Bronchial epithelial cell (primary cell): ENCODE results near the gene TRIM24. TPM values are rescaled to one million over a fixed set of nuclear protein-coding genes. Genes with fewer than 3 reads are reported as not detected.

Source experiments
- DNase-seq: peaks from one replicate; pipeline ENCODE4 v3.0.0-alpha.2; 2010; ENCODE audit warnings: low read depth
- FAIRE-seq: peaks from 2 replicates; lab custom pipeline; 2011; peaks lifted over from hg19 to GRCh38; lab: Jason Lieb, UNC
- H3K27me3 ChIP-seq: 2 replicates; pipeline ENCODE4 v1.5.1; 2011; ENCODE audit warnings: low read length; ENCODE audit not compliant: control insufficient read depth, insufficient read depth
- H3K36me3 ChIP-seq: 2 replicates; pipeline ENCODE4 v1.5.1; 2011; ENCODE audit warnings: low read length; ENCODE audit not compliant: control insufficient read depth, insufficient read depth
- H3K4me3 ChIP-seq: 2 replicates; pipeline ENCODE4 v1.5.1; 2011; ENCODE audit warnings: mild to moderate bottlenecking, low read depth, low read length, control low read depth
- CTCF ChIP-seq: IDR thresholded peaks from 2 replicates; pipeline ENCODE4 v1.5.1; 2011; ENCODE audit warnings: mild to moderate bottlenecking, moderate library complexity, low read length, control low read depth, inconsistent platforms; ENCODE audit not compliant: insufficient read depth, severe bottlenecking
- total RNA-seq: library from RNA; depleted of rRNA; stranded (reverse); fragments of >200 nt; gene quantifications from 2 replicates; pipeline ENCODE4 v1.2.1, GENCODE V29; 2014

The TRIM24 gene
- total RNA-seq, 1 donor from 2014 or later = 2.1 TPM

- no peak for FAIRE-seq
- no peak for TF ChIP-seq CTCF
- no peak for DNase-seq
Measured at GRCh38 chr7:138630059-138630610, 170.1 kb downstream of the TRIM24 start.

GRCh38 chr7:138632384-138632783 lies 172.3 kb downstream of the TRIM24 start:
- FAIRE-seq = no peak
- Histone ChIP-seq H3K27me3 (no peaks in the 10 kb centered on the region), H3K36me3 (no peaks in the 10 kb centered on the region), H3K4me3 (no peak overlapping the region)
- no peak for DNase-seq
- no peak for TF ChIP-seq CTCF

More at GRCh38 chr7:138630059-138630610, 170.1 kb downstream of the TRIM24 start:
- Histone ChIP-seq H3K27me3 (no peaks in the 10 kb centered on the region), H3K36me3 (no peaks in the 10 kb centered on the region), H3K4me3 (no peak overlapping the region)

GRCh38 chr7:138632826-138633602 lies 173.0 kb downstream of the TRIM24 start:
- FAIRE-seq (no peak), DNase-seq (no peak)
- no peak for TF ChIP-seq CTCF
- H3K27me3 ChIP-seq = no peaks in the 10 kb centered on the region
- H3K4me3 ChIP-seq = no peak overlapping the region
- no peaks in the 10 kb centered on the region for H3K36me3 ChIP-seq

Other genes with a start within 250 kb of the TRIM24 start
- gene SVOPL, start 241.1 kb downstream of the TRIM24 start, total RNA-seq = under 0.01 and 0.38 TPM in 2 replicates